MM.1S (cell line): ENCODE data around the gene SMR3A.

Experiments
- CTCF ChIP-seq: fragments of 300-600 bp; sonication (generic); IDR thresholded peaks from 2 replicates; pipeline ENCODE4 v1.5.1; 2016; ENCODE audit warnings: antibody characterized with exemption, low read length, mixed read lengths
- EZH2 ChIP-seq: fragments of 300-600 bp; sonication (generic); optimal IDR thresholded peaks from 2 replicates; pipeline ENCODE3; 2017; ENCODE audit warnings: low read depth, mild to moderate bottlenecking, antibody characterized with exemption, low read length, mixed read lengths
- EZH2phosphoT487 ChIP-seq: fragments of 300-600 bp; sonication (generic); IDR thresholded peaks from 2 replicates; pipeline ENCODE4 v1.6.1; 2018; ENCODE audit warnings: antibody characterized with exemption, low read length

- no peak for TF ChIP-seq CTCF
- no peak for TF ChIP-seq EZH2
- no peak for TF ChIP-seq EZH2phosphoT487
Observed at GRCh38 chr4:70397580-70397979, 37.0 kb downstream of the SMR3A start, which contains the start of gene OPRPN.
